Natural killer cell treated with Interleukin-12 subunit alpha and Interleukin-12 subunit beta and Interleukin-15 and Interleukin-18, amount 100 ng/mL, for 72 hours (primary cell): ENCODE data around the gene RAB35. TPM values are rescaled to one million over a fixed set of nuclear protein-coding genes. Genes with fewer than 3 reads are reported as not detected.
A peak's percentile ranks its signal among the peaks of the same experiment; 100 is the strongest.

ENCODE experiments used
- ATAC-seq, 2 donors: fragments of 150-1000 bp; cut with Tn5 transposase in 1 of 2; sonication (Bioruptor Pico), chemical (Tn5 transposase) in 1 of 2; 2 replicates each; pipeline ENCODE4 v1.10.0; 2021
- DNase-seq: peaks from one replicate; pipeline ENCODE4 v3.0.0; 2022; ENCODE audit warnings: low spot score
- H3K27ac Mint-ChIP-seq, 2 donors: 1 replicate in 1 of 2; 2 replicates in 1 of 2; pipeline ENCODE4 v1.8.0; 2022; ENCODE audit warnings: mixed read lengths in 2 of 2, mild to moderate bottlenecking in 1 of 2, moderate library complexity in 1 of 2
- H3K27me3 Mint-ChIP-seq, 2 donors: 1 replicate in 1 of 2; 2 replicates in 1 of 2; pipeline ENCODE4 v1.8.0; 2022; ENCODE audit warnings: mixed read lengths in 2 of 2
- H3K36me3 Mint-ChIP-seq: one replicate; pipeline ENCODE4 v1.8.0; 2022; ENCODE audit warnings: mixed read lengths
- H3K4me1 Mint-ChIP-seq, 2 donors: 1 replicate in 1 of 2; 2 replicates in 1 of 2; pipeline ENCODE4 v1.8.0; 2022; ENCODE audit warnings: low read depth in 2 of 2, mixed read lengths in 2 of 2, mild to moderate bottlenecking in 1 of 2
- H3K4me3 Mint-ChIP-seq: one replicate; pipeline ENCODE4 v1.8.0; 2022; ENCODE audit warnings: mixed read lengths
- H3K9me3 Mint-ChIP-seq: 2 replicates; pipeline ENCODE4 v1.8.0; 2022; ENCODE audit warnings: mixed read lengths
- total RNA-seq, 2 donors: library from RNA; stranded (reverse); gene quantifications; one replicate each; pipeline ENCODE4 v1.2.3, GENCODE V29; 2022

Gene RAB35
- total RNA-seq, 2 donors from 2014 or later: 85.2 to 94.1 TPM

DNA sequence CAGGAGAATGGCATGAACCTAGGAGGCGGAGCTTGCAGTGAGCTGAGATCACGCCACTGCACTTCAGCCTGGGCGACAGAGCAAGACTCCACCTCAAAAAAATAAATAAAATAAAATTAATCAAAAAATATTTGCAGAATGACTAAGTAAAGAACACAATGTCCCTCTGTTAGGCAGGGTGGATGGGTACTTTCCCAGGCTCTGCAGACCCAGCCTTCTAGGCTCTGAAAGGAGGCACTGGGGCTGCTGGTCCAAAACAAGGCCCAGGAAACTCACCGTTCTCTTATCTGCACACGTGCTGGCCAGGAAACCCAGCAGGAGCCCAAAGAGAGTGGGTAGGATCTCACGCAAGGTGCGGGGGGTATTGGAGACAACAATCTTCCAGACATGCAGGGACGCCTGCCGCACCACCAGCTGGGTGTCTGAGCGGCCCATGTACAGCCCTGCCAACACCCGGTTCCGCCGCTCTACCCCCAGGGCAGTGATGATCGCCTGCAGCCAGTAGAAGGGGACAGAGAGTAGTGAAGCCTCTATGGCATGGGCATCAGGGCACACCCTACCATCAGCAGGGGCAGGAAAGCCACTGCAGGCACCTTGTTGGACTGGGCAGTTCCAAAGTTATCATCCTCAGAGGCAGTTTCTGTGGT, 25.8 kb upstream of the RAB35 start:
- ATAC-seq: no peak
- H3K27ac Mint-ChIP-seq: no peak overlapping the region
- H3K9me3 Mint-ChIP-seq: no peaks in the 10 kb centered on the region
- DNase-seq: no peak
- no peak overlapping the region for H3K4me3 Mint-ChIP-seq
- no peaks in the 10 kb centered on the region for H3K27me3 Mint-ChIP-seq
- H3K36me3 Mint-ChIP-seq: peaks cover 14% of the 10 kb centered on the region
- H3K4me1 Mint-ChIP-seq: no peaks in the 10 kb centered on the region

- Mint-ChIP-seq H3K9me3 (no peaks in the 10 kb centered on the region), H3K27ac (no peak overlapping the region), H3K27me3 (no peaks in the 10 kb centered on the region), H3K4me3 (no peak overlapping the region), H3K4me1 (no peaks in the 10 kb centered on the region), H3K36me3 (peaks cover 14% of the 10 kb centered on the region)
- ATAC-seq: no peak
- no peak for DNase-seq
These were observed 24.8 kb upstream of the RAB35 start for GRCh38 chr12:120141336-120141735.

DNA sequence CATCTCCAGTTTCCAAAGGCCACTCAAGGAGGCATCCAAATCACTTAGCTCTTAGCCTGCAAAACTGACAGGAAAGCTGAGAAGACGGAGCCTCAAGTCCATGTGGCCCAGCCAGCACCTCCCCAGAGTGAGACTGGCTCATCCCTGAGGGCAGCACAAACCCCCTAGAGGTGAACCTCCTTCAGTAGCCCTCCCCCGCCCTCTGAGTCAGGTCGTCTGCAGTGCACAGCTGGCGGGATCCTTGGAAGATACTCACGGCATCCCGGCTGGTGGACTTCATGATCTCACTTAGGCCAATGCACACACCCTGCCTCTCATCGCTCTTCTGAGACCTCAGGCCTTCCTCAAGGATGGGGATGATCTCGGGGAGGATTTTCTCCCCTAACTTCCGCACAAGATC, 24.1 kb upstream of the RAB35 start:
- Mint-ChIP-seq H3K4me1 (no peaks in the 10 kb centered on the region), H3K27me3 (no peaks in the 10 kb centered on the region), H3K36me3 (peaks cover 14% of the 10 kb centered on the region), H3K9me3 (no peaks in the 10 kb centered on the region), H3K27ac (peak overlapping the region in 1 of 2 donors; percentile 13), H3K4me3 (no peak overlapping the region)
- no peak for ATAC-seq
- no peak for DNase-seq

- Mint-ChIP-seq H3K4me3 (no peak overlapping the region), H3K36me3 (peaks cover 14% of the 10 kb centered on the region), H3K4me1 (no peaks in the 10 kb centered on the region), H3K27me3 (no peaks in the 10 kb centered on the region), H3K27ac (peak overlapping the region in 1 of 2 donors; percentile 13), H3K9me3 (no peaks in the 10 kb centered on the region)
- ATAC-seq (no peak), DNase-seq (no peak)
These were observed 23.4 kb upstream of the RAB35 start for GRCh38 chr12:120139958-120140357.

- no peak overlapping the region for H3K27ac Mint-ChIP-seq
- DNase-seq (no peak), ATAC-seq (no peak)
- peaks cover 14% of the 10 kb centered on the region for H3K36me3 Mint-ChIP-seq
- no peaks in the 10 kb centered on the region for H3K4me1 Mint-ChIP-seq
- H3K27me3 Mint-ChIP-seq: no peaks in the 10 kb centered on the region
- no peak overlapping the region for H3K4me3 Mint-ChIP-seq
- H3K9me3 Mint-ChIP-seq: no peaks in the 10 kb centered on the region
These were observed 21.8 kb upstream of the RAB35 start for GRCh38 chr12:120138366-120138765.

DNA sequence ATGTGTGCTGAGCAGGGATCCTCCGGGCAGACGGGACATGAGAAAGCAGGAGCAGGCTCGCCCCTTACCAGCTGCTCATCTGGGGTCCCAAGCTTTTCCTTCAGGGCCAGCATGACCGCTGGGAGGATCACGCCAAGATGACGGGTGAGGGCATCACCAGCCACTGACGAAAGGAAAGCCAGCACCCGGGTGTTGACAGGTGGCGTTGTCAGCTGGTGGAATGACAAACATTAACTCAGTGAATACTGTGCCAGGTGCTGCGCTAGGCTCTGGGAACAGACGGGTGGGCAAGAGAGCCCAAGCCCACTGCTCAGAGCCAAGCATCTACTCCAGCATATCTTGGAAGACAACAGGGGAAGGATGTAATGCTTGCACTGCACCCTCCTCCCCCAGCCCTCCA, 21.3 kb upstream of the RAB35 start:
- no peak overlapping the region for H3K4me3 Mint-ChIP-seq
- H3K36me3 Mint-ChIP-seq: peaks cover 14% of the 10 kb centered on the region
- H3K4me1 Mint-ChIP-seq: no peaks in the 10 kb centered on the region
- no peak overlapping the region for H3K27ac Mint-ChIP-seq
- DNase-seq (no peak), ATAC-seq (no peak)
- no peaks in the 10 kb centered on the region for H3K9me3 Mint-ChIP-seq
- no peaks in the 10 kb centered on the region for H3K27me3 Mint-ChIP-seq

DNA sequence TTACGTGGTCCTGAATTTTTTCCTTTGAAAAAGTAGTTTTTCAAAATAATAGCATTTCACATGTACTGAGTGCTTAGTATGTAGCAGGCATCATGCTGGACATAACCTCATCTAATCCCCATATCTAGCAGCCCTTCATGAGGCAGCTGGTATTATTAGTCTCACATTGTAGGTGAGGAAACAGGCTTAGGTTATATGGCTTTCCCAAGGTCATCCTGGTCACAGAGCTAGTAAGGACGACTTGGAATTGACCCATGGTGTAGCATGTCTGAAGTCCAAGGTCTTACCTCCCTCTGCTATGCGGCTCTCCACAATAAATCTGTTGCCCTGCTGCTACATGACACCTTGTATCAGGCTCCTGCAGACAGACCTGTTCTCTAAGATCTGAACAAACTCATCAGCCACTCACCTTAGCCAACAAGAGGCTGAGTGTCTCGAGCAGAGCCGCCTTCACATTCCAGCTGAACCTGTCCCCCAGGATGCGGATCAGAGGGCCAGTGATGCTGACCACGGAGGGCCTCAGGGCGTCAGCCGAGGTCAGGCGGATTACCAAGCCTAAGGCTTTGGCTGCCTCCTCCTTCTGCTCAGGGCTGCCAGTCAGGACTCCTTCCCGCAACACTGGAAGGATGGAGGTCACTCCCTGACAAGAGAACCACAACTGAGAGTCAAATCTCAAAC, 19.7 kb upstream of the RAB35 start:
- no peaks in the 10 kb centered on the region for H3K27me3 Mint-ChIP-seq
- peaks cover 8% of the 10 kb centered on the region for H3K36me3 Mint-ChIP-seq
- no peak overlapping the region for H3K4me3 Mint-ChIP-seq
- H3K9me3 Mint-ChIP-seq: no peaks in the 10 kb centered on the region
- no peak overlapping the region for H3K27ac Mint-ChIP-seq
- DNase-seq: no peak
- no peaks in the 10 kb centered on the region for H3K4me1 Mint-ChIP-seq
- ATAC-seq: no peak

DNA sequence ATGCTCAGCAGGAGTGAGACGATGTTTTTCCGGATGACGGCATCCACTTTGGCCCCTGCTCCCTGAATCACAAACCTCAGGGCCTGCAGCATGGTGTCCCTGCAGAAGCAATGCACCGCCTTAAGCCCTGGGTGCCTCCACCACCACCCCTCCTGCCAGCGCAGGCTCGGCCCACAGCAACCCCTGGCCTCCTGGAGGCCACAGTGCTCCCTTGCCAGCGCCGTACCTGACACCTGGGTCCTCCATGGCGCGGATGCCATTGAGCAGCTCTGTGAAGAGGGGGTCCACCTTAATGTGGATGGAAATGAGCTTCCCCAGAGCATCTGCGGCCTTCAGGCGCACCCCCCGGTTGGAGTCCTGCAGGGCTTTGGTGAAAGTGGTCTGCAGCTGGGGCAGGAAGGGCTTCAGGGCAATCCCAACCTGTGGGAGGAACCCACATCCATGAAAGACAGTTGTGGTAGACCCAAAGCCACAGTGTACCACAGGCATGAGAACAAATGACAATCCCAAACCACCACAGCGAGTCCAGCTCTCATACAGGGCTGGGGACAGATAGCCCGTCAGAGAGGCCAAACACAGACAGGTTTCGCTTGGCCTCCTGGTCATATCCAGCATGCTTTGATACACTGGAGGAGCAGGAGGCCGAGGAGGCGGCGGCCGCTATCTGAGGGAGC, 17.9 kb upstream of the RAB35 start:
- Mint-ChIP-seq H3K4me3 (no peak overlapping the region), H3K4me1 (no peaks in the 10 kb centered on the region)
- ATAC-seq: peak in 1 of 2 donors; percentile 50

GRCh38 chr12:120132863-120133385, 16.4 kb upstream of the RAB35 start:
- no peak overlapping the region for H3K27ac Mint-ChIP-seq
- ATAC-seq: peak in 1 of 2 donors; percentile 7
- no peak overlapping the region for H3K4me3 Mint-ChIP-seq

More for the DNA sequence above, 17.9 kb upstream of the RAB35 start:
- H3K9me3 Mint-ChIP-seq: no peaks in the 10 kb centered on the region
- no peak overlapping the region for H3K27ac Mint-ChIP-seq
- peaks cover 8% of the 10 kb centered on the region for H3K36me3 Mint-ChIP-seq
- no peaks in the 10 kb centered on the region for H3K27me3 Mint-ChIP-seq
- DNase-seq: no peak

GRCh38 chr12:120132054-120132836, 15.7 kb upstream of the RAB35 start:
- Mint-ChIP-seq H3K27me3 (no peaks in the 10 kb centered on the region), H3K9me3 (no peaks in the 10 kb centered on the region), H3K36me3 (peaks cover 7% of the 10 kb centered on the region), H3K4me1 (no peaks in the 10 kb centered on the region), H3K27ac (no peak overlapping the region), H3K4me3 (no peak overlapping the region)
- ATAC-seq (no peak), DNase-seq (no peak)

More at GRCh38 chr12:120132863-120133385, 16.4 kb upstream of the RAB35 start:
- Mint-ChIP-seq H3K9me3 (no peaks in the 10 kb centered on the region), H3K27me3 (no peaks in the 10 kb centered on the region), H3K36me3 (peaks cover 6% of the 10 kb centered on the region), H3K4me1 (no peaks in the 10 kb centered on the region)
- DNase-seq: no peak

DNA sequence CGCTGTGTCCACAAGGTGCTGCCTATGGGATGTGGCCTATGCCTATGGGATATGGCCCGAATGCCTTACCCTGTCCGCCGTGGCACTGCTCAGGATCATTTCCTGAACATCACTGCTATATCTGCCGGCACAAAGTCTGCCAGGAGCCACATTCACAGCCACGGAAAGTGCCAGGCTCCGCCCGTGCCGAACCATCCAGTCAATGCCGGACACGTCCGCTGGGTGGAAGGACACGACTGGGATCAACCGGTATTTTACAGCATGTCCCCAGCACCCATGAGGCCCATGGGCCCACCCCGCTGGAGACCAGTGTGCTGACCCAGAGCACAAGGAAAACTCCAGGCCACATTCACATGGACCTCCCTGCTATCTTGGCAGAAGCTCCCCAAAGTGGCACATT, 14.6 kb upstream of the RAB35 start:
- DNase-seq: no peak
- Mint-ChIP-seq H3K4me1 (no peaks in the 10 kb centered on the region), H3K4me3 (no peak overlapping the region), H3K27ac (no peak overlapping the region), H3K36me3 (peaks cover 16% of the 10 kb centered on the region), H3K9me3 (no peaks in the 10 kb centered on the region), H3K27me3 (no peaks in the 10 kb centered on the region)
- no peak for ATAC-seq

GRCh38 chr12:120130011-120130410, 13.5 kb upstream of the RAB35 start:
- Mint-ChIP-seq H3K9me3 (no peaks in the 10 kb centered on the region), H3K4me3 (no peak overlapping the region), H3K4me1 (no peaks in the 10 kb centered on the region), H3K27me3 (no peaks in the 10 kb centered on the region), H3K27ac (no peak overlapping the region), H3K36me3 (peaks cover 16% of the 10 kb centered on the region)
- ATAC-seq (no peak), DNase-seq (no peak)

DNA sequence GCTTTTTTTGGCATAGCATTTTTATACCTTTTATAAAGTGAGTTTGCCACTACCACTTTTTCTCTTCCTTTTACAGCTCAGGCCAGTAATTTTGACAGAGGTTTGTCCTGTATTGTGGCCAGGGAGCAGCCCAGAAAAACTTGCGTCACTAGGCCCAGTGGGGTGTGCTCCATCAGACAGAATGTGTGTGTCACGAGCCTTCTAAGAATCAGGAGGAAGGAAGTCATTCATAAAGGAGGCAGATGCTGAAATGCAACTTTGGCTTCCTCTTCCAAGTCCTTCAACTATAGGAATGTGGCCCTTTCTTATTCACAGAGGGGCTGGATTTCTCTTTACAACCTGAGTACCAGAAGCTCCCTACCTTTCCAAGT, 10.1 kb upstream of the RAB35 start:
- peak overlapping the region in 1 of 2 donors; percentile 9 for H3K27ac Mint-ChIP-seq
- no peaks in the 10 kb centered on the region for H3K9me3 Mint-ChIP-seq
- H3K27me3 Mint-ChIP-seq: no peaks in the 10 kb centered on the region
- H3K4me3 Mint-ChIP-seq: no peak overlapping the region
- DNase-seq (no peak), ATAC-seq (no peak)
- peaks cover 13 to 16% of the 10 kb centered on the region in 2 donors for H3K4me1 Mint-ChIP-seq
- peaks cover 16% of the 10 kb centered on the region for H3K36me3 Mint-ChIP-seq
